Hepatocyte (in vitro differentiated cells): Measurements from ENCODE around the gene ALB.

Source experiments
- CTCF ChIP-seq: fragments of 200-600 bp; sonication (generic); IDR thresholded peaks from 2 replicates; pipeline ENCODE4 v1.5.1; 2016; ENCODE audit warnings: antibody characterized with exemption, mild to moderate bottlenecking; ENCODE audit not compliant: poor library complexity
- EZH2 ChIP-seq: fragments of 200-600 bp; sonication (generic); IDR thresholded peaks from 2 replicates; pipeline ENCODE4 v1.6.1; 2016; ENCODE audit warnings: antibody characterized with exemption, mild to moderate bottlenecking, borderline replicate concordance

DNA sequence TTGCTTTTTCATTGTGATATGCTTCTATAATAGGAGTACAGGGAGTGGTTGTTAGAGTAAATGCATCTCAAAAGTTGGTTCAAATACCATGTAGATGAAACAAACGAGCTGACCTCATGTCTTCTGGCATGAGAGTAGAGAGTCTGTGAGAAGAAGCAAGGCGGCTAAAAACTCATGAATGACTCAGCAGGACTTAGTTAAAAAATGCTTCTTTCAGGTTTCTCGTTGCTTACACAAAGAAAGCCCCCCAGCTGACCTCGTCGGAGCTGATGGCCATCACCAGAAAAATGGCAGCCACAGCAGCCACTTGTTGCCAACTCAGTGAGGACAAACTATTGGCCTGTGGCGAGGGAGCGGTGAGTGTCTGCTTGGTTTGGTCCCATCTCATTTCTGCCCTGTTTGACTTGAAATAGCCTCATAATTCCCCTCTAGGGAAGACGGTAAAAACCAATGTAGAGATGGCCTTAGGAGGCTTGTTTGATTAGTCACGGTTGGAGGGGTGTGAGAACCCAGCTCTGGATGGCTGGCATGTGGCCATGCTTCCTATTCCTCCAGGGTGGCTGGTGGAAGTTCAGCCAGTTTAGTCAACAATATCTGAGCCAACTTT lies 46.4 kb downstream of the ALB start:
- TF ChIP-seq EZH2 (no peak), CTCF (no peak)
